GM19438 (cell line): Measurements from ENCODE around the gene CPT1A.

Source experiments
- ATAC-seq: cut with Tn5 transposase; IDR thresholded peaks from one replicate; pipeline ENCODE4 v1.9.1; 2021; ENCODE audit warnings: low read depth; ENCODE audit not compliant: unreplicated experiment

Gene CPT1A

GRCh38 chr11:68715456-68716122, 126.1 kb downstream of the CPT1A start:
- no peak for ATAC-seq

- no peak for ATAC-seq
Observed at GRCh38 chr11:68714060-68714856, 127.5 kb downstream of the CPT1A start.

- ATAC-seq = no peak
Observed at GRCh38 chr11:68711114-68711513, 130.6 kb downstream of the CPT1A start.

- ATAC-seq = no peak
Observed at GRCh38 chr11:68710409-68710808, 131.3 kb downstream of the CPT1A start.

GRCh38 chr11:68709062-68709461, 132.7 kb downstream of the CPT1A start:
- no peak for ATAC-seq

GRCh38 chr11:68707527-68707926, 134.2 kb downstream of the CPT1A start:
- no peak for ATAC-seq

- no peak for ATAC-seq
Observed at GRCh38 chr11:68704887-68705286, 136.8 kb downstream of the CPT1A start.
